Activated naive CD8-positive, alpha-beta T cell treated with anti-CD3 and anti-CD28 coated beads, Interleukin-2, amount 10 ng/mL, durations not matched to agents 7 days and 5 days (primary cell): ENCODE data around the gene TSPO2. TPM values are rescaled to one million over a fixed set of nuclear protein-coding genes. Genes with fewer than 3 reads are reported as not detected.
"Not testable (repeated sequence)": the region's sequence is repeated elsewhere in the genome, so short reads cannot be mapped to it uniquely, and the experiment has no call there.

ENCODE experiments used
- ATAC-seq: fragments of 150-1000 bp; cut with Tn5 transposase; one replicate; pipeline ENCODE4 v1.10.0; 2021; ENCODE audit warnings: low read depth, moderate library complexity
- POLR2A ChIA-PET: fragments of 350-600 bp; sonication (Branson Sonifier 250); formaldehyde crosslinking; loops from one replicate; lab custom pipeline; 2021; ENCODE audit warnings: antibody characterized with exemption; lab: Charles Lee
- DNase-seq: peaks from one replicate; pipeline ENCODE4 v3.0.0; 2021
- H3K27ac Mint-ChIP-seq: one replicate; pipeline ENCODE4 v1.8.0; 2022; ENCODE audit warnings: mild to moderate bottlenecking, mixed read lengths
- H3K27me3 Mint-ChIP-seq: one replicate; pipeline ENCODE4 v1.8.0; 2022; ENCODE audit warnings: mild to moderate bottlenecking, moderate library complexity, mixed read lengths
- H3K36me3 Mint-ChIP-seq: one replicate; pipeline ENCODE4 v1.8.0; 2021; ENCODE audit warnings: mild to moderate bottlenecking, mixed read lengths
- H3K4me1 Mint-ChIP-seq: one replicate; pipeline ENCODE4 v1.8.0; 2021; ENCODE audit warnings: mixed read lengths
- H3K4me3 Mint-ChIP-seq: one replicate; pipeline ENCODE4 v1.8.0; 2022; ENCODE audit warnings: mild to moderate bottlenecking, moderate library complexity, mixed read lengths
- H3K9me3 Mint-ChIP-seq: one replicate; pipeline ENCODE4 v1.8.0; 2021; ENCODE audit warnings: mixed read lengths
- total RNA-seq, 2 experiments: library from RNA; stranded (reverse); gene quantifications; one replicate each; pipeline ENCODE4 v1.2.3, GENCODE V29; 2021

TSPO2 gene
- not detected for total RNA-seq

- Mint-ChIP-seq H3K9me3 (no peaks in the 10 kb centered on the region), H3K27me3 (no peaks in the 10 kb centered on the region), H3K4me1 (peaks cover 8% of the 10 kb centered on the region), H3K4me3 (no peak within 1 kb of the TSS), H3K36me3 (no peaks in the 10 kb centered on the region), H3K27ac (peak within 1 kb of the TSS; percentile 26)
- DNase-seq = no peak
- no peak for ATAC-seq
- POLR2A ChIA-PET = no interaction called here
Observed at GRCh38 chr6:41042226-41043055, at the start of gene TSPO2. Gene TSPO2 (plus strand): TSS chr6:41042467. CDS start chr6:41042986, 519 bp downstream.

DNA sequence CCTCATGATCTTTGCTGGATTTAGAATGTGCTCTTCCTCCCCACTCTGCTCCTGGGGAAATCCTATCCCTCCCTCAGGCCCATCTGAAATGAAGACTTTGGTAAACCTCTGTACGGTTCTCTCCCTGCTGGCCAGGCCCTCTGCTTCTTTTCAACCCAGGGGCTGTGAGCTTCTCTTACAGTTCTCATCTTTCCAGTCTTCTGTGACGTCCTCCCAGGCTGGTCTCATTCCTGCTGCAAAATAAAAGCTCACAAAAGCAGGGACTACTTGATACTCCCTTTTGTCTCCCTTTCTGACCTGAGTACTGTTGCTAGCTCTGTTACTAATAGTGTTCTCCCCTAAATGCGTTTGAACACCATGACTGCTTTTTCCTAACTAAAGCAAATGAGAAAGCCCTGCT, 49.5 kb upstream of the TSPO2 start:
- H3K27ac Mint-ChIP-seq = no peak overlapping the region
- H3K27me3 Mint-ChIP-seq = peaks cover 45% of the 10 kb centered on the region
- POLR2A ChIA-PET = no interaction called here
- H3K36me3 Mint-ChIP-seq = no peaks in the 10 kb centered on the region
- no peak for ATAC-seq
- no peaks in the 10 kb centered on the region for H3K9me3 Mint-ChIP-seq
- DNase-seq = no peak
- peaks cover 1% of the 10 kb centered on the region for H3K4me1 Mint-ChIP-seq
- no peak overlapping the region for H3K4me3 Mint-ChIP-seq

GRCh38 chr6:40996591-40997233, 45.6 kb upstream of the TSPO2 start:
- POLR2A ChIA-PET = no interaction called here
- H3K9me3 Mint-ChIP-seq = no peaks in the 10 kb centered on the region
- no peaks in the 10 kb centered on the region for H3K36me3 Mint-ChIP-seq
- no peak overlapping the region for H3K4me3 Mint-ChIP-seq
- H3K4me1 Mint-ChIP-seq = peaks cover 3% of the 10 kb centered on the region
- H3K27me3 Mint-ChIP-seq = peaks cover 62% of the 10 kb centered on the region
- ATAC-seq (no peak), DNase-seq (no peak)
- no peak overlapping the region for H3K27ac Mint-ChIP-seq

DNA sequence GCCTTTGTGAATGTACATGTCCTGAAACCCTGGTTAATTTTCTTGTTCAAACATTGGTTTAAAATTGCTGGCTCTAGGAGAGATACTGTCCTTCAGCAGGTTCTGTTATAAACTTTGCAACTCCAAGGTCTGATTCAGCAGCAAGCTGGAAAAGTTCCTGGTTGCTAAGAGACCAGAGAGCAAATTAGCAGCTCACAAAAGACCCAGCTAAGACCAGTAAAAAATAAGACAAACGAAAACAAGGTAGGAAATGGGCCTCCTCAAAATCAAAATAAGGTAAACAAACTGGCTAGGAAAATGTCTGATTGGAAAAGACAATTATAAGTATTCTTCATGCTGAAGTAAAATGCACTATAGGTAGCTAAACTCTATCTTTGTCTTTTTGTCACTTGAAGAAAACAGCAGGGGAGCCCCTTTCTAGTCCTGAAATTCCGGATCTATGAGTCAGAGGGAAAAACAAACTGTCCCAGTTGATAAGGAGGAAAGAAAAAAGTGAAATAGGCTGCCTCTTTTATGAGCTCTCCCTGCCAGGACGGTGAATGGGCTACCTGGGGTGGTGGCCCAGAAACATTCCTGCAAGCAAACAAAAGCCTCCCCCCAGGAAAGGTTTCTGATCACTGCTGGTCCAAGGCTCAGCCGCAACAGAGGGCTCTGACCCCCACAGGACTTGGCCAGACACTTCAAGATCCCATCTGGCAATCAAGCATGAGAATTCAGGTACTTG, 44.9 kb upstream of the TSPO2 start:
- ATAC-seq (no peak), DNase-seq (no peak)
- no peaks in the 10 kb centered on the region for H3K9me3 Mint-ChIP-seq
- H3K4me3 Mint-ChIP-seq = no peak overlapping the region
- peaks cover 62% of the 10 kb centered on the region for H3K27me3 Mint-ChIP-seq
- peaks cover 3% of the 10 kb centered on the region for H3K4me1 Mint-ChIP-seq
- H3K36me3 Mint-ChIP-seq = no peaks in the 10 kb centered on the region
- H3K27ac Mint-ChIP-seq = no peak overlapping the region
- POLR2A ChIA-PET = interaction anchor here (0.6 kb wide), 1 partner anchor 63 kb away, joined by 3 read pairs; no protein-coding TSS in a partner anchor

DNA sequence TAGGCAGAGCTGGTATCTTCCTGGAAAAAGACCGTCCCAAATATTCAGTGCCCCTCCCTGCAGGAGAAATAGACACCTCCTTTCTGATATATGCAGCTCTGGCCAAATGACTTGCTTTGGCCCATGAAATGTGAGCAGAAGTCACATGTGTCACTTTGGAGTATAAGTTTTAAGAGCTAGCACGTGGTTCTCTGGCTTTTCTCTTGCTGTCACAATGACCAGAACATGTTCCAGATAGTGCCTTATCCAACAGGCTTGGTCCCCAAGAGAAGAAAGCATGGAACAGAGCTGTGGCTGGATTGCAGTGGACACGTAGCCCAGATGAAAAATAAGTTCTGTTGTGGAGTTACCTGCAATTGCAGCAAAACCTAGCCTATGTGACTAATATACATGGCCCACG, 43.6 kb upstream of the TSPO2 start:
- ATAC-seq (no peak), DNase-seq (no peak)
- no peaks in the 10 kb centered on the region for H3K36me3 Mint-ChIP-seq
- H3K27ac Mint-ChIP-seq = no peak overlapping the region
- peaks cover 3% of the 10 kb centered on the region for H3K4me1 Mint-ChIP-seq
- peaks cover 61% of the 10 kb centered on the region for H3K27me3 Mint-ChIP-seq
- no peak overlapping the region for H3K4me3 Mint-ChIP-seq
- H3K9me3 Mint-ChIP-seq = no peaks in the 10 kb centered on the region
- POLR2A ChIA-PET = no interaction called here

- Mint-ChIP-seq H3K36me3 (no peaks in the 10 kb centered on the region), H3K4me1 (peaks cover 3% of the 10 kb centered on the region), H3K9me3 (no peaks in the 10 kb centered on the region), H3K4me3 (no peak overlapping the region), H3K27ac (no peak overlapping the region), H3K27me3 (peaks cover 59% of the 10 kb centered on the region)
- POLR2A ChIA-PET = no interaction called here
- DNase-seq (no peak), ATAC-seq (no peak)
Observed at GRCh38 chr6:40999569-40999968, 42.7 kb upstream of the TSPO2 start.

DNA sequence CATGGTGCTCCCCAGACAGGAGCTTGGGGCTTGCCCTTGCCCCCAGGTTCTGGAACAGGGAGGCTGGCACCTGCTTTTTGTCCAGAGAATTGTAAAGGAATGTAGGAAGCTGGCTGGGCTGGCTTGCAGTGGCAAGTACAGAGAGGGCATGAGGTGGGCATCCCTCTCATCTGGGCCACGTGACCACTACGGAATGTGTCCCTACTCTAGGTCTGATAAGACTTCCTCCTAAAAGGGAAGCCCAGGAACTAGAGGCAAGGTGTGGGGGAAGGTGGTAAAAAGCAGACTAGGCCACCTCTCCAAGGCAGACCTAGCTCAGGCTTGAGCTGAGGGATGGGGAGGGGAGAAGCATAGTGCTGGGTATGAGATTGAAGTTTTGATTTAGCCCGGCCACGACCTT, 42.0 kb upstream of the TSPO2 start:
- DNase-seq (no peak), ATAC-seq (no peak)
- Mint-ChIP-seq H3K27ac (no peak overlapping the region), H3K36me3 (no peaks in the 10 kb centered on the region), H3K4me3 (no peak overlapping the region), H3K9me3 (no peaks in the 10 kb centered on the region), H3K4me1 (peaks cover 3% of the 10 kb centered on the region), H3K27me3 (peaks cover 64% of the 10 kb centered on the region)
- POLR2A ChIA-PET = no interaction called here

GRCh38 chr6:41002168-41002567, 40.1 kb upstream of the TSPO2 start:
- Mint-ChIP-seq H3K27me3 (peaks cover 62% of the 10 kb centered on the region), H3K36me3 (no peaks in the 10 kb centered on the region), H3K27ac (no peak overlapping the region), H3K9me3 (no peaks in the 10 kb centered on the region), H3K4me3 (no peak overlapping the region), H3K4me1 (peaks cover 8% of the 10 kb centered on the region)
- DNase-seq (no peak), ATAC-seq (no peak)
- POLR2A ChIA-PET = no interaction called here

GRCh38 chr6:41006217-41006616, 36.0 kb upstream of the TSPO2 start:
- H3K36me3 Mint-ChIP-seq, H3K4me1 Mint-ChIP-seq, H3K27ac Mint-ChIP-seq, H3K4me3 Mint-ChIP-seq, H3K9me3 Mint-ChIP-seq: not testable (repeated sequence)
- peaks cover 34% of the 10 kb centered on the region for H3K27me3 Mint-ChIP-seq
- ATAC-seq (peak; percentile 84), DNase-seq (peak; percentile 53)
- POLR2A ChIA-PET = interaction anchor here (0.7 kb wide), 1 partner anchor 55 kb away, joined by 6 read pairs; no protein-coding TSS in a partner anchor

DNA sequence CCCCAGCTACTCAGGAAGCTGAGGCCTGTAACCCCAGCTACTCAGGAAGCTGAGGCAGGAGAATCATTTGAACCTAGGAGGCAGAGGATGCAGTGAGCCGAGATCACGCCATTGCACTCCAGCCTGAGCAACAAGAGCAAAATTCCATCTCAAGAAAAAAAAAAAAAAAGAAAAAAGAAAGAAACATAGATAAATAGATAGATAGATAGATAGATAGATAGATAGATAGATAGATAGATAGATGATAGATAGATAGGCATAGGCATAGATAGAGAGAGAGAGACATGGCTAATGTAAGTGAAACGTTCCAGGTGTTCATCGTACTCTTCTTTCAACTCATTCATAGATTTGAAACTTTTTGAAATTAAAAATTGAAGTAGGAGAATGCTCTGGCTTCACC, 35.3 kb upstream of the TSPO2 start:
- not testable (repeated sequence) for H3K36me3 Mint-ChIP-seq, H3K9me3 Mint-ChIP-seq, DNase-seq, H3K4me3 Mint-ChIP-seq, H3K27ac Mint-ChIP-seq, H3K4me1 Mint-ChIP-seq, ATAC-seq
- H3K27me3 Mint-ChIP-seq = peaks cover 27% of the 10 kb centered on the region
- POLR2A ChIA-PET = interaction anchor here (0.7 kb wide), 1 partner anchor 54 kb away, joined by 6 read pairs; no protein-coding TSS in a partner anchor

DNA sequence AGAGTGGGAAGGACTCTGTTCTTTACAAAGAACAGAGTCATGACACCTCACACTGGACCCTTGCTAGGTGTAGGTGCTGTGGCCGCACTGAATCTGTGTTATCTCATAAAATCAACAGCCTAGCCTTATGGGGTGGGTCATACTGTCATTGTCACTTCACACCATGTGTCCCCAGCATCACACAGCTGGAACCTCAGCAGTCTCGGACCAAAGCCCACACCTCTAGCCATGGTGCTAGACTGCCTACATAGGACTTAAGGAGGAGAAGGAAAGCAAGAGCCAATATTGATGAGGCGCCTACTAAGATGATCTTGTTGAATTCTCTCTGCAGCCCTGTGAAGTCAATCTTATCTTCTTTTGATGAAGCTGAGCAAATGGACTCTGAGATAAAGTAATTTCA, 34.3 kb upstream of the TSPO2 start:
- H3K4me1 Mint-ChIP-seq = peaks cover 8% of the 10 kb centered on the region
- no peak for DNase-seq
- no peaks in the 10 kb centered on the region for H3K36me3 Mint-ChIP-seq
- POLR2A ChIA-PET = no interaction called here
- H3K4me3 Mint-ChIP-seq = no peak overlapping the region
- H3K27me3 Mint-ChIP-seq = peaks cover 22% of the 10 kb centered on the region
- H3K9me3 Mint-ChIP-seq = no peaks in the 10 kb centered on the region
- no peak for ATAC-seq
- H3K27ac Mint-ChIP-seq = no peak overlapping the region

GRCh38 chr6:41009669-41010068, 32.6 kb upstream of the TSPO2 start:
- no peak overlapping the region for H3K27ac Mint-ChIP-seq

DNA sequence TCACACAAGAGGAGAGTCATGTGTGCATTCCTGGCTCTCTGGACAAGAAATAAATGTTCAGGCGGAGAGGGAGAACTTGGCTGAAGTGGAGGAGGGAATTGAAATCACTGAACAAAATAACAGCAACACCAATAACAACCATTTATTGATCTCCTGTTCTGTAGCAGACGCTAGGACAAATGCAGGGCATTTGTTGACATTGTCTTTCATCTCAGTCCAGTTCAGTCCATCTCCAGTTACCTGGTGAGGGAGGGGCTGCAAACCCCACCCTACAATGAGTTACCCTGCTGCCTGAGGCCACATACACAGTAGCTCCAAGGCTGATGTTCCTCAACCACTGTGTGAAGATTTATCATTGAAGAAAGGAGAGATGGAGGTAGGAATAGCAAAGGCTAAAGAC, 30.6 kb upstream of the TSPO2 start:
- H3K36me3 Mint-ChIP-seq = no peaks in the 10 kb centered on the region
- peaks cover 2% of the 10 kb centered on the region for H3K4me1 Mint-ChIP-seq
- ATAC-seq (no peak), DNase-seq (no peak)
- H3K4me3 Mint-ChIP-seq = no peak overlapping the region
- no peak overlapping the region for H3K27ac Mint-ChIP-seq
- H3K9me3 Mint-ChIP-seq = peaks cover 1% of the 10 kb centered on the region
- H3K27me3 Mint-ChIP-seq = peaks cover 2% of the 10 kb centered on the region
- POLR2A ChIA-PET = no interaction called here

More at GRCh38 chr6:41009669-41010068, 32.6 kb upstream of the TSPO2 start:
- POLR2A ChIA-PET = no interaction called here
- Mint-ChIP-seq H3K4me1 (peaks cover 8% of the 10 kb centered on the region), H3K27me3 (peaks cover 14% of the 10 kb centered on the region), H3K9me3 (no peaks in the 10 kb centered on the region), H3K36me3 (no peaks in the 10 kb centered on the region), H3K4me3 (no peak overlapping the region)
- ATAC-seq = no peak
- DNase-seq = no peak
